OCI-LY1 (cell line): ENCODE data around the gene LIMS2.

Source experiments
- H2AFZ ChIP-seq: fragments of 200-600 bp; sonication (generic), shearing (Covaris generic); 2 replicates; pipeline ENCODE4 v1.6.0; 2014; ENCODE audit warnings: antibody characterized with exemption, mild to moderate bottlenecking, low read length
- H3F3A ChIP-seq: fragments of 200-600 bp; sonication (generic), shearing (Covaris generic); 2 replicates; pipeline ENCODE4 v1.6.0; 2014; ENCODE audit warnings: mild to moderate bottlenecking, antibody characterized with exemption, low read length, moderate library complexity; ENCODE audit not compliant: insufficient read depth
- H3K27ac ChIP-seq: fragments of 200-600 bp; sonication (generic); 2 replicates; pipeline ENCODE4 v1.5.1; 2014; ENCODE audit warnings: low read length, mixed run types, mild to moderate bottlenecking, low read depth; ENCODE audit not compliant: poor library complexity, severe bottlenecking
- H3K27me3 ChIP-seq: fragments of 200-600 bp; sonication (generic); 2 replicates; pipeline ENCODE4 v1.6.0; 2014; ENCODE audit warnings: antibody characterized with exemption, mild to moderate bottlenecking, low read length, moderate library complexity; ENCODE audit not compliant: insufficient read depth
- H3K36me3 ChIP-seq: fragments of 200-600 bp; sonication (generic); 2 replicates; pipeline ENCODE4 v1.6.1; 2014; ENCODE audit warnings: mild to moderate bottlenecking, antibody characterized with exemption, low read length, moderate library complexity, mixed read lengths; ENCODE audit not compliant: insufficient read depth
- H3K4me1 ChIP-seq: fragments of 200-600 bp; sonication (generic); 2 replicates; pipeline ENCODE4 v1.5.1; 2014; ENCODE audit warnings: mild to moderate bottlenecking, low read length, moderate library complexity; ENCODE audit not compliant: insufficient read depth, severe bottlenecking
- H3K4me2 ChIP-seq: fragments of 200-600 bp; sonication (generic), shearing (Covaris generic); 2 replicates; pipeline ENCODE4 v1.6.1; 2014; ENCODE audit warnings: low read length
- H3K4me3 ChIP-seq: fragments of 200-600 bp; sonication (generic); 2 replicates; pipeline ENCODE4 v1.5.1; 2014; ENCODE audit warnings: low read length, low read depth, mild to moderate bottlenecking, mixed read lengths; ENCODE audit not compliant: poor library complexity, severe bottlenecking
- H3K79me2 ChIP-seq: fragments of 200-600 bp; shearing (Covaris generic); 2 replicates; pipeline ENCODE4 v1.6.1; 2016; ENCODE audit warnings: mixed run types, low read length, mixed read lengths; ENCODE audit not compliant: insufficient read depth
- H3K9ac ChIP-seq: fragments of 200-600 bp; sonication (generic), shearing (Covaris generic); 2 replicates; pipeline ENCODE4 v1.6.1; 2014; ENCODE audit warnings: mild to moderate bottlenecking, low read length, mixed read lengths
- H3K9me2 ChIP-seq: fragments of 200-600 bp; sonication (generic), shearing (Covaris generic); 2 replicates; pipeline ENCODE4 v1.6.1; 2014; ENCODE audit warnings: low read depth, mild to moderate bottlenecking, low read length, mixed read lengths
- H3K9me3 ChIP-seq: fragments of 200-600 bp; shearing (Covaris generic); 2 replicates; pipeline ENCODE4 v1.6.1; 2014; ENCODE audit warnings: low read length, mixed read lengths
- H4K20me1 ChIP-seq: fragments of 200-600 bp; sonication (generic), shearing (Covaris generic); 2 replicates; pipeline ENCODE4 v1.6.0; 2016; ENCODE audit warnings: mild to moderate bottlenecking, low read length; ENCODE audit not compliant: insufficient read depth
- CTCF ChIP-seq: fragments of 200-600 bp; sonication (generic), shearing (Covaris generic); IDR thresholded peaks from 2 replicates; pipeline ENCODE4 v1.5.1; 2017; ENCODE audit warnings: mild to moderate bottlenecking, antibody characterized with exemption, low read length, moderate library complexity, mixed read lengths
- EZH2 ChIP-seq: fragments of 200-600 bp; sonication (generic), shearing (Covaris generic); IDR thresholded peaks from 2 replicates; pipeline ENCODE4 v1.8.0; 2017; ENCODE audit warnings: borderline replicate concordance, mixed run types, mild to moderate bottlenecking, antibody characterized with exemption, low read length, moderate library complexity, mixed read lengths

LIMS2 gene

DNA sequence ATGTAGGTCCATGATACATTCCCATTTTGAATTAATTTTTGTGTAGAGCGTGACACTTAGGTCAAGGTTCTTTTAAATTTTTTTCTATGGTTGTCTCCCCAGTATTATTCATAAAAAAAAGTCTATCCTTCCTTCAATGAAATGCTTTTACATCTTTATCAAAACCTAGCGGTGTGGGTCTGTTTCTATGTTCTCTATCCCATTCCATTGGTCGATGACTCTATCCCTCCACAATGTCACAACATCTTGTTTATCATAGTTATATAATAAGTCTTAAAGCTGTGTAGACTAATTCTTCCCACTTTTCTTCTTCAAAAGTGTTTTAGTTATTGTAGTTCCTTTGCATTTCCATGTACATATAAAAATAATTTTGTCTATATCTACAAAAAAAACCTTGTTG is 76.6 kb downstream of the LIMS2 start:
- no peaks in the 10 kb centered on the region for H3K79me2 ChIP-seq
- no peaks in the 10 kb centered on the region for H4K20me1 ChIP-seq
- peaks cover 8% of the 10 kb centered on the region; the same call in 1 of the 2 replicates for H3K27me3 ChIP-seq
- no peaks in the 10 kb centered on the region for H3K4me1 ChIP-seq
- H3K27ac ChIP-seq: no peak overlapping the region
- no peaks in the 10 kb centered on the region for H3K36me3 ChIP-seq
- TF ChIP-seq CTCF (no peak), EZH2 (no peak)
- no peak overlapping the region for H3K9ac ChIP-seq
- H3K9me3 ChIP-seq: peaks cover 5% of the 10 kb centered on the region; the same call in 1 of the 2 replicates
- H3F3A ChIP-seq: no peaks in the 10 kb centered on the region
- no peaks in the 10 kb centered on the region for H3K9me2 ChIP-seq
- H3K4me3 ChIP-seq: no peak overlapping the region
- no peak overlapping the region for H2AFZ ChIP-seq
- no peak overlapping the region for H3K4me2 ChIP-seq

DNA sequence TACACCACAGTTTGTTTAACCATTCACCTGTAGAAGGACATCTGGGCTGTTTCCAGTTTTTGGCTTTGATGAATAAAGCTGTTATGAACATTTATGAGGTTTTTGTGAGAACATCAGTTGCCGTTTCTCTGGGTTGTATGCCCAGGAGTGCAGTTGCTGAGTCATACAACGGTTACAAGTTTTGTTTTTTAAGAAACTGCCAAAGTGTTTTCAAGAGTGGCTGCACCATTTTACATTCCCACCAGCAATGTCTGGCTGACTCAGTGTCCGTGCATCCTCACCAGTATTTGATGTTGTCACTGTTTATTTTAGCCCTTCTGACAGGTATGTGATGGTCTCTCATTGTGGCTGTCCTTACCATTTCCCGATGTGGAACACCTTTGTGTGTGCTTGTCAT is 77.3 kb downstream of the LIMS2 start:
- Histone ChIP-seq H3K36me3 (no peaks in the 10 kb centered on the region), H3K27ac (no peak overlapping the region), H3K4me1 (no peaks in the 10 kb centered on the region), H3K9me2 (no peaks in the 10 kb centered on the region), H4K20me1 (no peaks in the 10 kb centered on the region), H3K4me2 (no peak overlapping the region), H2AFZ (no peak overlapping the region), H3K9me3 (peaks cover 5% of the 10 kb centered on the region; the same call in 1 of the 2 replicates), H3K27me3 (peaks cover 4% of the 10 kb centered on the region; the same call in 1 of the 2 replicates), H3K4me3 (no peak overlapping the region), H3F3A (no peaks in the 10 kb centered on the region), H3K9ac (no peak overlapping the region), H3K79me2 (no peaks in the 10 kb centered on the region)
- no peak for TF ChIP-seq CTCF
- TF ChIP-seq EZH2: no peak

DNA sequence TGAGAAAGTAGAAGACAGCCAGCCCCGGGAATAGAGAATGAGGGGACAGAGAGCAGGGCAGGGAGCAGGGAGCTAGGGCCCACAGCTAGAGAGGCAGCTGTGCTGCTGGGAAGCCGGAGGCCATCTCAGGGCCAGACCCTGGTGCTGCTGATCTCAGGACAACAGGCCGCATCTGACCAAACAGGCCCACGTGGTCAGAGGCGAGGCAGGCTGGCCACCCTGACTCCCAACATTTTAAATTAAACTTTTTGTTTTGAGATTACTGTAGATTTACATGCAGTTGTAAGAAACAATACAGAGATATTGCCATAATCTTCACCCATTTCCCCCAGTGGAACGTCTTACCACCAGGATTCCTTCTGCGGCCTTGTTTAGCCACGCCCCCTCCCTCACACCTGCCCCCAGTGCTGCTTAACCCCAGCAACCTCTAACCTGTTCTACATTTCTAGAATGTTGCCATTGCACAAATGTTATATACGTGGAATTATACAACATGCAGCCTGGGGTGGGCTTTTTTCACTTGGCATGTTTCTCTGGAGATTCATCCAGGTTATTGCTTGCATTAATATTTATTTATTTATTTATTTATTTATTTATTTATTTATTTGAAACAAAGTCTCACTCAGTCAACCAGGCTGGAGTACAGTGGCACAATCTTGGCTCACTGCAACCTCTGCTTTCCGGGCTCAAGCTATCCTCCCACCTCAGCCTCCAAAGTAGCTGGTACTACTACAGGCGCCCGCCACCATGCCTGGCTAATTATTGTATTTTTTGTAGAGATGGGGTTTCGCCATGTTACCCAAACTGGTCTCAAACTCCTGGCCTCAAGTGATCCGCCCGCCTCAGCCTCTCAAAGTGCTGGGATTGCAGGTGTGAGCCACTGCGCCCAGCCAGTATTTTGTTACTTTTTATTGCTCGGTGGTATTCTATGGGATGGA is 78.0 kb downstream of the LIMS2 start:
- H3F3A ChIP-seq: no peaks in the 10 kb centered on the region
- no peaks in the 10 kb centered on the region for H4K20me1 ChIP-seq
- H3K36me3 ChIP-seq: no peaks in the 10 kb centered on the region
- no peaks in the 10 kb centered on the region for H3K9me2 ChIP-seq
- no peaks in the 10 kb centered on the region for H3K79me2 ChIP-seq
- no peaks in the 10 kb centered on the region for H3K4me1 ChIP-seq
- peaks cover 3% of the 10 kb centered on the region; the same call in 1 of the 2 replicates for H3K27me3 ChIP-seq
- H3K9ac ChIP-seq: no peak overlapping the region
- no peak overlapping the region for H3K4me2 ChIP-seq
- no peak overlapping the region for H3K4me3 ChIP-seq
- no peak overlapping the region for H3K27ac ChIP-seq
- H3K9me3 ChIP-seq: 0 out of 2 replicates have a peak, but pooled peaks cover 5% of the 10 kb centered on the region
- TF ChIP-seq EZH2: no peak
- TF ChIP-seq CTCF: no peak
- no peak overlapping the region for H2AFZ ChIP-seq
